GM12878 (cell line): ENCODE results near the gene DLG4. TPM values are rescaled to one million over a fixed set of nuclear protein-coding genes. Genes with fewer than 3 reads are reported as not detected.

Source experiments
- ATAC-seq: fragments of 200-7000 bp; cut with Tn5 transposase; 3 replicates; pipeline ENCODE4 v1.9.1; 2020; ENCODE audit warnings: mild to moderate bottlenecking, moderate library complexity
- BruUV-seq: library from RNA; stranded (reverse); fragments of 400-500 nt; replicated peaks from 2 replicates; lab custom pipeline; 2021; lab: Mats Ljungman, UMichigan
- CTCF ChIA-PET: fragments of 300-600 bp; sonication (Branson Sonifier 250); formaldehyde crosslinking; extraction: SDS; loops from one replicate; lab custom pipeline; 2021; ENCODE audit warnings: inconsistent platforms; lab: Yijun Ruan, JAX
- POLR2A ChIA-PET: fragments of 350-600 bp; formaldehyde crosslinking; extraction: SDS; loops from one replicate; lab custom pipeline; 2021; ENCODE audit warnings: inconsistent platforms; lab: Charles Lee
- RAD21 ChIA-PET: fragments of 300-600 bp; sonication (Branson Sonifier 250); formaldehyde crosslinking; loops from one replicate; lab custom pipeline; 2023; ENCODE audit warnings: antibody characterized with exemption; ENCODE audit not compliant: unreplicated experiment; lab: Charles Lee
- SMC1A ChIA-PET: fragments of 300-600 bp; sonication (Branson Sonifier 250); formaldehyde crosslinking; loops from one replicate; lab custom pipeline; 2023; ENCODE audit not compliant: unreplicated experiment, uncharacterized antibody; lab: Charles Lee
- DNase-seq: peaks from one replicate; pipeline ENCODE4 v3.0.0-alpha.2; 2011; ENCODE audit warnings: low read depth, low spot score
- FAIRE-seq: peaks from 3 replicates; lab custom pipeline; 2011; peaks lifted over from hg19 to GRCh38; lab: Jason Lieb, UNC
- H2AFZ ChIP-seq: 2 replicates; pipeline ENCODE4 v1.6.0; 2011; ENCODE audit warnings: low read depth, low read length, control low read depth; ENCODE audit not compliant: control insufficient read depth
- H3K27ac ChIP-seq: 2 replicates; pipeline ENCODE4 v1.5.1; 2011; ENCODE audit warnings: control low read depth; ENCODE audit not compliant: control insufficient read depth, insufficient read depth
- H3K27me3 ChIP-seq, 2 experiments: replicated peaks in 1 of 2; 2 replicates each; pipeline versions ENCODE4 v1.6.0 to v1.6.1; 2011; ENCODE audit warnings: low read length in 1 of 2; ENCODE audit not compliant: control insufficient read depth in 2 of 2, insufficient read depth in 2 of 2
- H3K36me3 ChIP-seq, 2 experiments: 2 replicates each; pipeline ENCODE4 v1.5.1; 2011; ENCODE audit warnings: low read length in 1 of 2; ENCODE audit not compliant: control insufficient read depth in 2 of 2, insufficient read depth in 2 of 2
- H3K4me1 ChIP-seq: 2 replicates; pipeline ENCODE4 v1.6.1; 2011; ENCODE audit warnings: mild to moderate bottlenecking, low read length, moderate library complexity, mixed read lengths; ENCODE audit not compliant: control insufficient read depth, insufficient read depth
- H3K4me2 ChIP-seq: 2 replicates; pipeline ENCODE4 v1.6.0; 2011; ENCODE audit warnings: control low read depth; ENCODE audit not compliant: control insufficient read depth, insufficient read depth
- H3K4me3 ChIP-seq: fragments of 200-600 bp; sonication (generic); 2 replicates; pipeline ENCODE4 v1.5.1; 2016
- H3K79me2 ChIP-seq: 2 replicates; pipeline ENCODE4 v1.6.0; 2011; ENCODE audit warnings: low read length; ENCODE audit not compliant: control insufficient read depth, insufficient read depth
- H3K9ac ChIP-seq: 2 replicates; pipeline ENCODE4 v1.8.0; 2011; ENCODE audit warnings: low read length, control low read depth, mixed read lengths; ENCODE audit not compliant: control insufficient read depth, insufficient read depth
- H3K9me3 ChIP-seq: replicated peaks from 3 replicates; pipeline ENCODE4 v1.5.1; 2011; ENCODE audit warnings: mild to moderate bottlenecking, low read length; ENCODE audit not compliant: control insufficient read depth, insufficient read depth
- H4K20me1 ChIP-seq: 2 replicates; pipeline ENCODE4 v1.6.0; 2011; ENCODE audit not compliant: control insufficient read depth, insufficient read depth
- ASH2L ChIP-seq: fragments of 300-600, 200-600 bp; sonication (generic); IDR thresholded peaks from 2 replicates; pipeline ENCODE4 v1.6.1; 2017; ENCODE audit warnings: low read depth, mild to moderate bottlenecking, borderline replicate concordance
- EGR1 ChIP-seq, 2 experiments: IDR thresholded peaks; 1 replicate in 1 of 2; 2 replicates in 1 of 2; pipeline ENCODE4 v1.6.1; 2011 to 2012; ENCODE audit warnings: low read depth in 2 of 2, low read length in 2 of 2, borderline replicate concordance in 1 of 2, mild to moderate bottlenecking in 1 of 2, moderate library complexity in 1 of 2
- ETV6 ChIP-seq, 2 experiments: fragments of 450-650 bp in 1 of 2; IDR thresholded peaks in 1 of 2; conservative IDR thresholded peaks in 1 of 2; 2 replicates each; pipeline ENCODE4 v1.6.1; 2014; ENCODE audit warnings: antibody characterized with exemption in 1 of 2, borderline replicate concordance in 1 of 2, low read depth in 1 of 2, mild to moderate bottlenecking in 1 of 2, moderate library complexity in 1 of 2
- IRF5 ChIP-seq: fragments of 450-650 bp; IDR thresholded peaks from 2 replicates; pipeline ENCODE4 v1.6.1; 2017; ENCODE audit warnings: borderline replicate concordance
- MAX ChIP-seq: IDR thresholded peaks from 2 replicates; pipeline ENCODE4 v1.6.1; 2012; ENCODE audit warnings: low read depth, low read length, improper control_type of control experiment
- MEF2A ChIP-seq: IDR thresholded peaks from 2 replicates; pipeline ENCODE4 v1.6.1; 2011; ENCODE audit warnings: low read depth, mild to moderate bottlenecking, low read length, moderate library complexity; ENCODE audit not compliant: insufficient read depth
- NKRF ChIP-seq: fragments of 450-650 bp; conservative IDR thresholded peaks from 2 replicates; pipeline ENCODE4 v1.6.1; 2017; ENCODE audit warnings: mild to moderate bottlenecking, moderate library complexity
- NR2C2 ChIP-seq: IDR thresholded peaks from 2 replicates; pipeline ENCODE4 v1.6.1; 2011; ENCODE audit warnings: borderline replicate concordance, low read depth; ENCODE audit not compliant: control insufficient read depth, insufficient read length
- NR2F1 ChIP-seq: fragments of 450-650 bp; conservative IDR thresholded peaks from 2 replicates; pipeline ENCODE4 v1.6.1; 2017; ENCODE audit warnings: mild to moderate bottlenecking
- PML ChIP-seq: IDR thresholded peaks from 2 replicates; pipeline ENCODE4 v1.6.1; 2012; ENCODE audit warnings: low read length, inconsistent platforms
- PRDM15 ChIP-seq: fragments of 450-650 bp; formaldehyde crosslinking; IDR thresholded peaks from 2 replicates; pipeline ENCODE4 v1.4.0; 2020; ENCODE audit warnings: mild to moderate bottlenecking, moderate library complexity
- RELA ChIP-seq: fragments of 450-650 bp; IDR thresholded peaks from 2 replicates; pipeline ENCODE4 v1.8.0; 2014; ENCODE audit warnings: borderline replicate concordance; ENCODE audit not compliant: partially characterized antibody
- SRF ChIP-seq, 2 experiments: IDR thresholded peaks; 2 replicates each; pipeline ENCODE4 v1.6.1; 2011; ENCODE audit warnings: low read depth in 2 of 2, low read length in 2 of 2, mild to moderate bottlenecking in 1 of 2, moderate library complexity in 1 of 2
- TCF3 ChIP-seq: IDR thresholded peaks from 2 replicates; pipeline ENCODE4 v1.6.1; 2012; ENCODE audit warnings: low read depth, mild to moderate bottlenecking, low read length, borderline replicate concordance; ENCODE audit not compliant: insufficient read depth
- ZNF207 ChIP-seq: fragments of 450-650 bp; IDR thresholded peaks from 2 replicates; pipeline ENCODE4 v1.6.1; 2014; ENCODE audit warnings: antibody characterized with exemption, mild to moderate bottlenecking, borderline replicate concordance
- ZNF217 ChIP-seq: fragments of 450-650 bp; IDR thresholded peaks from 2 replicates; pipeline ENCODE4 v1.6.1; 2017; ENCODE audit warnings: antibody characterized with exemption, mild to moderate bottlenecking
- ZNF384 ChIP-seq: IDR thresholded peaks from 2 replicates; pipeline ENCODE4 v1.6.1; 2012; ENCODE audit warnings: low read depth, mild to moderate bottlenecking, low read length, improper control_type of control experiment, borderline replicate concordance
- WGBS: methylation state at CpG from one replicate; pipeline ENCODE4 v1.1.6; 2016; ENCODE audit warnings: low lambda C conversion rate; ENCODE audit not compliant: insufficient replicate concordance, insufficient coverage; ENCODE audit errors: missing lambda C conversion rate; 5-methylcytosine and 5-hydroxymethylcytosine counted together
- in situ Hi-C: fragments of 300-500 bp; cut with MboI; formaldehyde crosslinking; loops from 9 replicates; pipeline ENCODE4 v1.14.3; 2018; ENCODE audit warnings: mixed read lengths
- intact Hi-C: fragments of 100-400 bp; cut with micrococcal nuclease; formaldehyde crosslinking; loops from one replicate; pipeline ENCODE4 v1.14.2; 2022; ENCODE audit not compliant: unreplicated experiment
- polyA plus RNA-seq, 11 experiments: library from polyadenylated mRNA; depleted of rRNA in 4 of 11; unstranded in 6 of 11; stranded (reverse) in 5 of 11; fragments of >200 nt; fragmentation: Nextera tagmentation in 4 of 11; fragmentation: Illumina TruSeq in 1 of 11; extraction: Ambion mirVana in 4 of 11; extraction: Trizol in 1 of 11; gene quantifications; 1 replicate in 1 of 11; 2 replicates in 10 of 11; pipeline versions ENCODE4 v1.2.1 to v1.2.3, GENCODE V29; 2011 to 2016; ENCODE audit warnings: inconsistent platforms in 2 of 11, missing spikeins in 2 of 11, low read depth in 1 of 11
- total RNA-seq, 4 experiments: library from RNA; depleted of rRNA in 3 of 4; stranded (reverse); fragments of >200 nt in 3 of 4; fragmentation: Illumina TruSeq in 1 of 4; extraction: Trizol in 1 of 4; gene quantifications; 2 replicates each; pipeline versions ENCODE4 v1.2.1 to v1.2.3, GENCODE V29; 2013 to 2021

Gene DLG4
- total and polyA plus RNA-seq, 10 of the 15 experiments (the other 5 are each of a cell fraction or from before 2014, with no cell fraction given): 0.07 to 4.1 (median 1.3) TPM

- Histone ChIP-seq H3K4me3 (no peak overlapping the region), H3K4me2 (no peak overlapping the region), H3K36me3 (no peaks in the 10 kb centered on the region), H2AFZ (no peak overlapping the region), H3K27ac (no peak overlapping the region), H3K9ac (no peak overlapping the region), H3K79me2 (no peaks in the 10 kb centered on the region), H3K4me1 (peaks cover 6% of the 10 kb centered on the region), H4K20me1 (no peaks in the 10 kb centered on the region), H3K27me3 (peaks cover 2 to 6% of the 10 kb centered on the region in 2 experiments; a peak in 3 of 4 replicates), H3K9me3 (no peaks in the 10 kb centered on the region; the same call in 2 of the 3 replicates)
- in situ Hi-C loops (no loop called here), intact Hi-C loops (loop anchor here (2.0 to 10.0 kb wide), 2 partner anchors 130 to 262 kb away; no protein-coding TSS in a partner anchor)
- no peak for ATAC-seq
- FAIRE-seq: no peak
- no peak for DNase-seq
- WGBS: 18% methylated on average over 5 of the region's 17 CpGs
- BruUV-seq: no TSS peak
- CTCF ChIA-PET: interaction anchor here (0.8 to 3.5 kb wide), 13 partner anchors 9 to 333 kb away, joined by 3 to 34 read pairs (median 6); no protein-coding TSS in a partner anchor
- POLR2A ChIA-PET: no interaction called here
- RAD21 ChIA-PET: interaction anchor here (0.9 to 2.7 kb wide), 7 partner anchors 37 to 266 kb away, joined by 4 to 14 read pairs (median 4); no protein-coding TSS in a partner anchor
- SMC1A ChIA-PET: interaction anchor here (0.8 to 2.6 kb wide), 3 partner anchors 9 to 131 kb away, joined by 3 to 14 read pairs (median 7); no protein-coding TSS in a partner anchor
- no peak for TF ChIP-seq PML
- no peak for TF ChIP-seq RELA
- TF ChIP-seq NR2C2: no peak
- TF ChIP-seq SRF (IDR thresholded peaks at IDR 0.05; ENCODE audit: low read depth in 2 of 2, low read length in 2 of 2): no peak
- no peak for TF ChIP-seq PRDM15
- TF ChIP-seq MEF2A: no peak
- no peak for TF ChIP-seq IRF5
- no peak for TF ChIP-seq NR2F1
- TF ChIP-seq ETV6 (conservative IDR thresholded peaks at IDR 0.05 in 1 of 2, IDR thresholded peaks at IDR 0.05 in 1 of 2; ENCODE audit: borderline replicate concordance in 1 of 2, low read depth in 1 of 2): no peak
- no peak for TF ChIP-seq EGR1 (IDR thresholded peaks at IDR 0.05; ENCODE audit: borderline replicate concordance in 1 of 2, low read depth in 2 of 2, low read length in 2 of 2)
- TF ChIP-seq ASH2L: no peak
- TF ChIP-seq ZNF217: no peak
- no peak for TF ChIP-seq ZNF384
- TF ChIP-seq NKRF: no peak
- no peak for TF ChIP-seq TCF3
- TF ChIP-seq MAX: no peak
- no peak for TF ChIP-seq ZNF207
Measured at GRCh38 chr17:7176841-7177190, 42.8 kb downstream of the DLG4 start.
